Testis (tissue), 2 donors: ENCODE results near the gene GNGT1.

Experiments used
- CTCF ChIP-seq, 3 experiments: fragments of 450-650 bp in 2 of 3; fragments of 200-600 bp in 1 of 3; sonication (generic) in 1 of 3; IDR thresholded peaks; one replicate each; pipeline ENCODE4 v1.5.1; 2016 to 2019; ENCODE audit warnings: antibody characterized with exemption in 3 of 3, mild to moderate bottlenecking in 2 of 3, moderate library complexity in 1 of 3
- POLR2A ChIP-seq: fragments of 450-650 bp; IDR thresholded peaks from one replicate; pipeline ENCODE4 v1.6.1; 2017; ENCODE audit warnings: antibody characterized with exemption, mild to moderate bottlenecking, moderate library complexity

DNA sequence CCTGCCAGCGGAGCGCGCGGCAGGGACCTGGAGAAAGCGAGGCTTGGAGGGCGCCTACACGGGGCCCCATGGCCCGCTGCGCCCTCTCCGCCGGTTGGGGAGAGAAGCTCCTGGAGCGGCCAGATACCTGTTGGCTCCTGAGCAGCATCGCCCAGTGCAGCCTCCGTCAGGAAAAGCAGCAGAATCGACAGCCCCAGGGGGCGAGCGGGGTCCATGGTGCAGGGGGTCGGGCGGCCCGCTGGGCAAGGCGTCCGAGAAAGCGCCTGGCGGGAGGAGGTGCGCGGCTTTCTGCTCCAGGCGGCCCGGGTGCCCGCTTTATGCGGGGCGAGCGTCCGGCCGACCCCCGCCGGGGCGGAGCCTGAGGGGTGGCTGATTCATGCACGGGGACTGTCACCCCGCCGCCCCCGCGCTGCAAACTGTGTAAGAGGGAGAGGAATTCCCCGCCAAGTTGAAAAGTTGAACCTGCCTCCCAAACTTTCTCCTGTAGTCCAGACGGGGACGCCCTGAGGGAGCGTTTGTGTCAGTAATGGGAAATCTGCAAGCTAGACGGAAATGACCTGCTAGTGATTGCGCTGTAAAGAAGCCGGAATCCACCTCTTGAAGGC, 15.8 kb upstream of the GNGT1 start, which contains the start of gene TFPI2:
- TF ChIP-seq CTCF (IDR thresholded peaks at IDR 0.05) (no peak), POLR2A (no peak)
